GM23338 (cell line): ENCODE data around the gene RHEX.

Source experiments
- CTCF ChIP-seq, 2 experiments: fragments of 200-600 bp in 1 of 2; sonication (generic) in 1 of 2; conservative IDR thresholded peaks; 2 replicates each; pipeline versions ENCODE4 v1.5.1 to v1.6.1; 2016 to 2017; ENCODE audit warnings: antibody characterized with exemption in 2 of 2, low read depth in 2 of 2, mild to moderate bottlenecking in 2 of 2, moderate library complexity in 1 of 2
- EZH2 ChIP-seq: fragments of 200-600 bp; sonication (generic); IDR thresholded peaks from one replicate; pipeline ENCODE4 v1.8.0; 2017; ENCODE audit warnings: antibody characterized with exemption, mild to moderate bottlenecking, low read depth; ENCODE audit not compliant: unreplicated experiment
- JUNB ChIP-seq: IDR thresholded peaks from one replicate; pipeline ENCODE4 v1.6.1; 2016; ENCODE audit warnings: antibody characterized with exemption; ENCODE audit not compliant: unreplicated experiment
- POLR2AphosphoS5 ChIP-seq: IDR thresholded peaks from 2 replicates; pipeline ENCODE4 v1.6.1; 2016; ENCODE audit warnings: antibody characterized with exemption, low read depth
- REST ChIP-seq: IDR thresholded peaks from one replicate; pipeline ENCODE4 v1.6.1; 2018; ENCODE audit warnings: antibody characterized with exemption; ENCODE audit not compliant: unreplicated experiment

GRCh38 chr1:206083750-206084149, 30.8 kb downstream of the RHEX start:
- no peak for TF ChIP-seq POLR2AphosphoS5
- TF ChIP-seq EZH2: no peak
- no peak for TF ChIP-seq CTCF (conservative IDR thresholded peaks at IDR 0.05; ENCODE audit: low read depth in 2 of 2)
- TF ChIP-seq REST: no peak
- no peak for TF ChIP-seq JUNB
